Caco-2 (cell line): Measurements from ENCODE around the gene PNKD. TPM values are rescaled to one million over a fixed set of nuclear protein-coding genes. Genes with fewer than 3 reads are reported as not detected.
A peak's percentile ranks its signal among the peaks of the same experiment; 100 is the strongest.

Experiments used
- BruUV-seq: library from RNA; stranded (reverse); fragments of 400-500 nt; replicated peaks from 2 replicates; lab custom pipeline; 2021; lab: Mats Ljungman, UMichigan
- CTCF ChIA-PET: fragments of 300-600 bp; sonication (Branson Sonifier 250); formaldehyde crosslinking; loops from one replicate; lab custom pipeline; 2022; ENCODE audit warnings: antibody characterized with exemption; lab: Charles Lee
- POLR2A ChIA-PET: fragments of 300-600 bp; sonication (Branson Sonifier 250); formaldehyde crosslinking; loops from one replicate; lab custom pipeline; 2022; ENCODE audit warnings: antibody characterized with exemption; lab: Charles Lee
- DNase-seq, 2 experiments: peaks; one replicate each; pipeline versions ENCODE4 v3.0.0 to v3.0.0-alpha.2; 2020 to 2022
- H3K27me3 ChIP-seq: replicated peaks from 2 replicates; pipeline ENCODE4 v1.6.0; 2011; ENCODE audit warnings: low read length; ENCODE audit not compliant: control insufficient read depth, insufficient read depth
- H3K36me3 ChIP-seq: 2 replicates; pipeline ENCODE4 v1.5.1; 2011; ENCODE audit warnings: low read length; ENCODE audit not compliant: control insufficient read depth, insufficient read depth
- H3K4me1 ChIP-seq: fragments of 250-450 bp; sonication (Bioruptor Pico); 2 replicates; pipeline ENCODE4 v1.5.1; 2020; ENCODE audit warnings: mild to moderate bottlenecking
- H3K4me3 ChIP-seq: 2 replicates; pipeline ENCODE4 v1.5.1; 2011; ENCODE audit warnings: low read depth, mild to moderate bottlenecking, control low read depth, low read length
- H3K9me3 ChIP-seq: fragments of 250-450 bp; sonication (Bioruptor Pico); 2 replicates; pipeline ENCODE4 v1.5.1; 2020; ENCODE audit warnings: mild to moderate bottlenecking, moderate library complexity
- H3K27ac Mint-ChIP-seq: one replicate; pipeline ENCODE4 v1.8.0; 2022; ENCODE audit warnings: mixed read lengths; ENCODE audit not compliant: unreplicated experiment
- H3K27me3 Mint-ChIP-seq: one replicate; pipeline ENCODE4 v1.8.0; 2022; ENCODE audit warnings: mixed read lengths; ENCODE audit not compliant: insufficient read depth, unreplicated experiment
- H3K36me3 Mint-ChIP-seq: one replicate; pipeline ENCODE4 v1.8.0; 2022; ENCODE audit warnings: mild to moderate bottlenecking, mixed read lengths; ENCODE audit not compliant: insufficient read depth, unreplicated experiment
- H3K4me1 Mint-ChIP-seq: one replicate; pipeline ENCODE4 v1.8.0; 2022; ENCODE audit warnings: low read depth, mixed read lengths; ENCODE audit not compliant: unreplicated experiment
- H3K4me3 Mint-ChIP-seq: one replicate; pipeline ENCODE4 v1.8.0; 2022; ENCODE audit warnings: mild to moderate bottlenecking, moderate library complexity, mixed read lengths; ENCODE audit not compliant: unreplicated experiment
- H3K9me3 Mint-ChIP-seq: one replicate; pipeline ENCODE4 v1.8.0; 2022; ENCODE audit warnings: mixed read lengths; ENCODE audit not compliant: unreplicated experiment
- CTCF ChIP-seq, 2 experiments: fragments of 200-600 bp in 1 of 2; IDR thresholded peaks; 1 replicate in 1 of 2; 2 replicates in 1 of 2; pipeline versions ENCODE4 v1.5.1 to v1.8.0; 2011 to 2022; ENCODE audit warnings: antibody characterized with exemption in 1 of 2, control low read depth in 1 of 2, inconsistent platforms in 1 of 2, low read depth in 1 of 2, low read length in 1 of 2, mild to moderate bottlenecking in 1 of 2, moderate library complexity in 1 of 2; ENCODE audit not compliant: insufficient read depth in 1 of 2, severe bottlenecking in 1 of 2, unreplicated experiment in 1 of 2
- intact Hi-C: fragments of 100-400 bp; cut with micrococcal nuclease; formaldehyde crosslinking; loops from one replicate; pipeline ENCODE4 v1.10.0; 2022; ENCODE audit not compliant: unreplicated experiment
- total RNA-seq: library from RNA; stranded (reverse); gene quantifications from 2 replicates; pipeline ENCODE4 v1.2.3, GENCODE V29; 2022

Gene PNKD
- total RNA-seq, 1 experiment from 2014 or later: 39.2 TPM

GRCh38 chr2:218293715-218294429, 23.6 kb downstream of the PNKD start:
- H3K4me3 Mint-ChIP-seq: peak overlapping the region; percentile 86
- POLR2A ChIA-PET: interaction anchor here (0.7 to 4.3 kb wide), 14 partner anchors 8 to 149 kb away, joined by 3 to 37 read pairs (median 9); partner anchors contain the start of genes AAMP, ARPC2, CTDSP1 and PNKD
- H3K27me3 Mint-ChIP-seq: no peaks in the 10 kb centered on the region
- CTCF ChIA-PET: interaction anchor here (0.7 to 11.4 kb wide), 10 partner anchors 9 to 106 kb away, joined by 4 to 121 read pairs (median 8); partner anchors contain the start of genes AAMP, CTDSP1 and PNKD
- no peaks in the 10 kb centered on the region for H3K9me3 ChIP-seq
- peaks cover 52% of the 10 kb centered on the region for H3K4me1 Mint-ChIP-seq
- H3K4me3 ChIP-seq: no peak overlapping the region
- no peaks in the 10 kb centered on the region for H3K27me3 ChIP-seq
- intact Hi-C loops: loop anchor here (1.0 to 10.0 kb wide), 3 partner anchors 18 to 271 kb away; partner anchors contain the start of genes CNOT9 and USP37
- H3K36me3 ChIP-seq: no peaks in the 10 kb centered on the region
- H3K9me3 Mint-ChIP-seq: no peaks in the 10 kb centered on the region
- H3K4me1 ChIP-seq: peaks cover 71% of the 10 kb centered on the region
- H3K27ac Mint-ChIP-seq: peak overlapping the region; percentile 100
- TF ChIP-seq CTCF (IDR thresholded peaks at IDR 0.05; ENCODE audit: insufficient read depth in 1 of 2, low read depth in 1 of 2, low read length in 1 of 2, severe bottlenecking in 1 of 2, unreplicated experiment in 1 of 2): no peak
- peaks cover 25% of the 10 kb centered on the region for H3K36me3 Mint-ChIP-seq
- BruUV-seq: no TSS peak
- DNase-seq: no peak

- BruUV-seq: no TSS peak
- ChIA-PET POLR2A (interaction anchor here (0.7 to 4.3 kb wide), 4 partner anchors 9 to 124 kb away, joined by 3 to 37 read pairs (median 9); no protein-coding TSS in a partner anchor), CTCF (interaction anchor here (1.6 to 11.4 kb wide), 4 partner anchors 8 to 106 kb away, joined by 4 to 121 read pairs (median 10); partner anchors contain the start of genes AAMP and PNKD)
- H3K4me1 Mint-ChIP-seq: peaks cover 51% of the 10 kb centered on the region
- peak; percentile 51 to 62 for DNase-seq
- Histone ChIP-seq H3K27me3 (no peaks in the 10 kb centered on the region), H3K36me3 (no peaks in the 10 kb centered on the region), H3K4me3 (no peak overlapping the region), H3K4me1 (peaks cover 64% of the 10 kb centered on the region), H3K9me3 (no peaks in the 10 kb centered on the region)
- peak overlapping the region; percentile 100 for H3K27ac Mint-ChIP-seq
- no peaks in the 10 kb centered on the region for H3K9me3 Mint-ChIP-seq
- peaks cover 25% of the 10 kb centered on the region for H3K36me3 Mint-ChIP-seq
- peak overlapping the region; percentile 86 for H3K4me3 Mint-ChIP-seq
- intact Hi-C loops: loop anchor here (10.0 kb wide), 1 partner anchor 270 kb away; the partner anchor contains the start of genes CNOT9 and USP37
- no peak for TF ChIP-seq CTCF (IDR thresholded peaks at IDR 0.05; ENCODE audit: insufficient read depth in 1 of 2, low read depth in 1 of 2, low read length in 1 of 2, severe bottlenecking in 1 of 2, unreplicated experiment in 1 of 2)
- H3K27me3 Mint-ChIP-seq: no peaks in the 10 kb centered on the region
Observed at GRCh38 chr2:218294430-218295022, 24.2 kb downstream of the PNKD start.

- H3K27me3 ChIP-seq: no peaks in the 10 kb centered on the region
- DNase-seq: peak; percentile 69 to 85
- no peak overlapping the region for H3K4me3 ChIP-seq
- no peaks in the 10 kb centered on the region for H3K9me3 Mint-ChIP-seq
- peaks cover 59% of the 10 kb centered on the region for H3K4me1 ChIP-seq
- H3K4me1 Mint-ChIP-seq: peaks cover 46% of the 10 kb centered on the region
- H3K27me3 Mint-ChIP-seq: no peaks in the 10 kb centered on the region
- peak overlapping the region; percentile 86 for H3K4me3 Mint-ChIP-seq
- intact Hi-C loops: loop anchor here (10.0 kb wide), 1 partner anchor 270 kb away; the partner anchor contains the start of genes CNOT9 and USP37
- no peak for TF ChIP-seq CTCF (IDR thresholded peaks at IDR 0.05; ENCODE audit: insufficient read depth in 1 of 2, low read depth in 1 of 2, low read length in 1 of 2, severe bottlenecking in 1 of 2, unreplicated experiment in 1 of 2)
- ChIA-PET CTCF (interaction anchor here (0.5 to 11.4 kb wide), 7 partner anchors 8 to 1094 kb away, joined by 3 to 121 read pairs (median 5); partner anchors contain the start of genes AAMP and PNKD), POLR2A (interaction anchor here (0.6 to 4.3 kb wide), 4 partner anchors 8 to 136 kb away, joined by 3 to 37 read pairs (median 12); no protein-coding TSS in a partner anchor)
- no peaks in the 10 kb centered on the region for H3K9me3 ChIP-seq
- H3K27ac Mint-ChIP-seq: peak overlapping the region; percentile 100
- peaks cover 25% of the 10 kb centered on the region for H3K36me3 Mint-ChIP-seq
- no TSS peak for BruUV-seq
- no peaks in the 10 kb centered on the region for H3K36me3 ChIP-seq
Observed at GRCh38 chr2:218295029-218295428, 24.7 kb downstream of the PNKD start.
